Loucy (cell line): ENCODE data around the gene TRIP13.
"Not testable (repeated sequence)": the region's sequence is repeated elsewhere in the genome, so short reads cannot be mapped to it uniquely, and the experiment has no call there.

Experiments
- H2AFZ ChIP-seq: fragments of 200-600 bp; sonication (generic); 2 replicates; pipeline ENCODE4 v1.6.0; 2016; ENCODE audit warnings: antibody characterized with exemption, mild to moderate bottlenecking, low read length, moderate library complexity
- H3F3A ChIP-seq: fragments of 200-600 bp; 2 replicates; pipeline ENCODE4 v1.6.0; 2016; ENCODE audit warnings: antibody characterized with exemption, low read depth, mild to moderate bottlenecking
- H3K27me3 ChIP-seq: fragments of 200-600 bp; sonication (generic); 2 replicates; pipeline ENCODE4 v1.6.1; 2014; ENCODE audit warnings: low read length, mild to moderate bottlenecking; ENCODE audit not compliant: insufficient read depth, poor library complexity, severe bottlenecking
- H3K36me3 ChIP-seq: fragments of 200-600 bp; sonication (generic); 2 replicates; pipeline ENCODE4 v1.6.1; 2016; ENCODE audit warnings: low read length; ENCODE audit not compliant: insufficient read depth
- H3K4me1 ChIP-seq: fragments of 200-600 bp; sonication (generic); 2 replicates; pipeline ENCODE4 v1.5.1; 2014; ENCODE audit warnings: low read length, mild to moderate bottlenecking; ENCODE audit not compliant: insufficient read depth, poor library complexity, severe bottlenecking
- H3K4me2 ChIP-seq: fragments of 200-600 bp; sonication (generic); 2 replicates; pipeline ENCODE4 v1.6.0; 2014; ENCODE audit warnings: antibody characterized with exemption, low read length, low read depth, mild to moderate bottlenecking; ENCODE audit not compliant: poor library complexity, severe bottlenecking
- H3K4me3 ChIP-seq: fragments of 200-600 bp; sonication (generic); 2 replicates; pipeline ENCODE4 v1.5.1; 2014; ENCODE audit warnings: low read length, mild to moderate bottlenecking, mixed read lengths; ENCODE audit not compliant: poor library complexity, severe bottlenecking
- H3K79me2 ChIP-seq: fragments of 200-600 bp; sonication (generic); 2 replicates; pipeline ENCODE4 v1.6.1; 2014; ENCODE audit warnings: low read length; ENCODE audit not compliant: insufficient read depth
- H3K9ac ChIP-seq: fragments of 200-600 bp; sonication (generic); 2 replicates; pipeline ENCODE4 v1.6.0; 2014; ENCODE audit warnings: mild to moderate bottlenecking, low read depth, low read length, moderate library complexity; ENCODE audit not compliant: poor library complexity, severe bottlenecking
- H3K9me2 ChIP-seq: fragments of 200-600 bp; sonication (generic); replicated peaks from 2 replicates; pipeline ENCODE4 v1.6.1; 2016; ENCODE audit warnings: low read depth, low read length, mixed read lengths
- H3K9me3 ChIP-seq: fragments of 200-600 bp; sonication (generic); 2 replicates; pipeline ENCODE4 v1.6.1; 2014; ENCODE audit warnings: mild to moderate bottlenecking, antibody characterized with exemption, low read length, low read depth; ENCODE audit not compliant: insufficient read depth
- H4K20me1 ChIP-seq: fragments of 200-600 bp; sonication (generic); 2 replicates; pipeline ENCODE4 v1.6.0; 2014; ENCODE audit warnings: antibody characterized with exemption, low read length, mild to moderate bottlenecking; ENCODE audit not compliant: insufficient read depth, poor library complexity, severe bottlenecking
- CTCF ChIP-seq: fragments of 200-600 bp; sonication (generic); conservative IDR thresholded peaks from 2 replicates; pipeline ENCODE4 v1.5.1; 2014; ENCODE audit warnings: mild to moderate bottlenecking, antibody characterized with exemption, low read length
- EZH2phosphoT487 ChIP-seq: fragments of 200-600 bp; IDR thresholded peaks from 2 replicates; pipeline ENCODE4 v1.6.1; 2018; ENCODE audit warnings: antibody characterized with exemption, mild to moderate bottlenecking, moderate library complexity, borderline replicate concordance

TRIP13 gene

GRCh38 chr5:916441-917293 lies 24.0 kb downstream of the TRIP13 start:
- Histone ChIP-seq H3K9ac (no peak overlapping the region), H3K36me3 (peaks cover 22% of the 10 kb centered on the region; the same call in 1 of the 2 replicates), H2AFZ (no peak overlapping the region), H3K4me1 (no peaks in the 10 kb centered on the region), H3K9me3 (no peaks in the 10 kb centered on the region), H3K9me2 (no peaks in the 10 kb centered on the region), H4K20me1 (no peaks in the 10 kb centered on the region), H3K4me3 (no peak overlapping the region), H3K27me3 (no peaks in the 10 kb centered on the region), H3K4me2 (no peak overlapping the region), H3K79me2 (no peaks in the 10 kb centered on the region), H3F3A (no peaks in the 10 kb centered on the region)
- TF ChIP-seq CTCF (no peak), EZH2phosphoT487 (no peak)

GRCh38 chr5:918717-919116 lies 26.0 kb downstream of the TRIP13 start:
- H3F3A ChIP-seq, H4K20me1 ChIP-seq, H3K4me2 ChIP-seq, H2AFZ ChIP-seq, H3K9me2 ChIP-seq, H3K79me2 ChIP-seq, H3K27me3 ChIP-seq, H3K4me1 ChIP-seq, H3K9me3 ChIP-seq, H3K9ac ChIP-seq, H3K4me3 ChIP-seq: not testable (repeated sequence)
- H3K36me3 ChIP-seq, result peaks cover 22% of the 10 kb centered on the region; the same call in 1 of the 2 replicates

- H3K4me2 ChIP-seq, result no peak overlapping the region
- no peak overlapping the region for H2AFZ ChIP-seq
- no peaks in the 10 kb centered on the region for H3K9me3 ChIP-seq
- no peak overlapping the region for H3K9ac ChIP-seq
- no peaks in the 10 kb centered on the region for H3K27me3 ChIP-seq
- TF ChIP-seq CTCF, result no peak
- no peak for TF ChIP-seq EZH2phosphoT487
- H3K79me2 ChIP-seq, result no peaks in the 10 kb centered on the region
- H3F3A ChIP-seq, result no peaks in the 10 kb centered on the region
- no peak overlapping the region for H3K4me3 ChIP-seq
- H3K36me3 ChIP-seq, result peaks cover 19% of the 10 kb centered on the region; the same call in 1 of the 2 replicates
- H3K4me1 ChIP-seq, result peaks cover 5% of the 10 kb centered on the region
- no peaks in the 10 kb centered on the region for H3K9me2 ChIP-seq
- no peaks in the 10 kb centered on the region for H4K20me1 ChIP-seq
These were observed 26.8 kb downstream of the TRIP13 start for GRCh38 chr5:919356-920000.
